Measurements from ENCODE around the gene CDH4.

CDH4 gene

DNA sequence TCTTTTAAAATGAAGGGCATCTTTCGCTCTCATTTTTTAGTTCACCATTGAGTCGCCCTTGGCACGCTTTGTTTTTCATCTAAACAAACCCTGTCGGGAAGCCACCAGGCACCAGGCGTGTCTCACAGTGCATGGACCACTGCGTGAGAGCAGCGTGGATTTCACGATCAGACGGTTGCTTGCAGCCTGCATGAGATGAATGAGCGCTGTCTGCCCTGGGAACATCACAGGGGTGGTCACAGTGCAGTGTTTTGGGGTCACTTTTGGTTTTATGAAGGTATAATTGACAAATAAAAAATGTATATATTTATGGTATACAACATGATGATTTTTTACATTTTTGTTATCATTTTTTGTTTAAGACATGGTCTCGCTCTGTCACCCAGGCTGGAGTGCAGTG is 61.3 kb downstream of the CDH4 start:
- TF ChIP-seq CREB1 (IDR thresholded peaks at IDR 0.05; ENCODE audit: low read depth) (no peak), EP300 (IDR thresholded peaks at IDR 0.05; ENCODE audit: borderline replicate concordance) (no peak), EGR1 (IDR thresholded peaks at IDR 0.05) (no peak)

DNA sequence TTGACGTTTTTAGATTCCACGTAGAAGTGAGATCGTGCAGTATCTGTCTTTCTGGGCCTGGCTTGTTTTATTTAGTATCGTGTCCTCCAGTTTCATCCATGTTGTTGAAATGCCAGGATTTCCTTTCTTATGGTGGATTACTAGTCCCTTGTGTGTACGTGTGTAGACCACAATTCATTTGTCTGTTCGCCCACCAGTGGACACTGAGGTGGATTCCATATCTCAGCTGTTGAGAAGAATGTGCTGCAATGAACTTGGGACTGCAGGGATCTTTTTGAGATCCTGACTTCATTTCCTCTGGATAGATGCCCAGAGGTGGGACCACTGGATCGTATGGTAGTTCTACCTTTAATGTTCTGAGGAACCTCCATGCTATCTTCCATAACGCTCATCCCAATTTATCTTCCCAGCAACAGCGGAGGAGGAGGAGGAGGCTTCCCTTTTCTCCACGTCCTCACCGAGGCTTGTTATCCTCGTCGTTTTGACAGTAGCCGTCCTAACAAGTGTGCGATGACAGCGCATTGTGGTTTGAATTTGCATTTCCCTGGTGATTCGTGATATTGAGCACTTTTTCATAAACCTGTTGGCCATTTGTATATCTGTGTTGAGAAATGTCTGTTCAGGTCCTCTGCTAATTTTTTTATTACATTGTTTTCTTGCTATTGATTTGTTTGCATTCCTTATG is 62.4 kb downstream of the CDH4 start:
- TF ChIP-seq CEBPB (IDR thresholded peaks at IDR 0.05) (no peak), TCF12 (IDR thresholded peaks at IDR 0.05; ENCODE audit: low read depth) (no peak), NFIC (IDR thresholded peaks at IDR 0.05) (no peak), FOXM1 (IDR thresholded peaks at IDR 0.05; ENCODE audit: borderline replicate concordance, low read depth) (no peak), TEAD4 (IDR thresholded peaks at IDR 0.05) (no peak), CREB1 (IDR thresholded peaks at IDR 0.05; ENCODE audit: low read depth) (no peak), EGR1 (IDR thresholded peaks at IDR 0.05) (no peak), ZBTB7A (IDR thresholded peaks at IDR 0.05; ENCODE audit: low read depth) (no peak)
- TF ChIP-seq, protein P1, sequence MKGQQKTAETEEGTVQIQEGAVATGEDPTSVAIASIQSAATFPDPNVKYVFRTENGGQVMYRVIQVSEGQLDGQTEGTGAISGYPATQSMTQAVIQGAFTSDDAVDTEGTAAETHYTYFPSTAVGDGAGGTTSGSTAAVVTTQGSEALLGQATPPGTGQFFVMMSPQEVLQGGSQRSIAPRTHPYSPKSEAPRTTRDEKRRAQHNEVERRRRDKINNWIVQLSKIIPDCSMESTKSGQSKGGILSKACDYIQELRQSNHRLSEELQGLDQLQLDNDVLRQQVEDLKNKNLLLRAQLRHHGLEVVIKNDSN (IDR thresholded peaks at IDR 0.05), result no peak
- TF ChIP-seq, protein P2, sequence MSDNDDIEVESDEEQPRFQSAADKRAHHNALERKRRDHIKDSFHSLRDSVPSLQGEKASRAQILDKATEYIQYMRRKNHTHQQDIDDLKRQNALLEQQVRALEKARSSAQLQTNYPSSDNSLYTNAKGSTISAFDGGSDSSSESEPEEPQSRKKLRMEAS (IDR thresholded peaks at IDR 0.05), result no peak
- TF ChIP-seq, protein P3, sequence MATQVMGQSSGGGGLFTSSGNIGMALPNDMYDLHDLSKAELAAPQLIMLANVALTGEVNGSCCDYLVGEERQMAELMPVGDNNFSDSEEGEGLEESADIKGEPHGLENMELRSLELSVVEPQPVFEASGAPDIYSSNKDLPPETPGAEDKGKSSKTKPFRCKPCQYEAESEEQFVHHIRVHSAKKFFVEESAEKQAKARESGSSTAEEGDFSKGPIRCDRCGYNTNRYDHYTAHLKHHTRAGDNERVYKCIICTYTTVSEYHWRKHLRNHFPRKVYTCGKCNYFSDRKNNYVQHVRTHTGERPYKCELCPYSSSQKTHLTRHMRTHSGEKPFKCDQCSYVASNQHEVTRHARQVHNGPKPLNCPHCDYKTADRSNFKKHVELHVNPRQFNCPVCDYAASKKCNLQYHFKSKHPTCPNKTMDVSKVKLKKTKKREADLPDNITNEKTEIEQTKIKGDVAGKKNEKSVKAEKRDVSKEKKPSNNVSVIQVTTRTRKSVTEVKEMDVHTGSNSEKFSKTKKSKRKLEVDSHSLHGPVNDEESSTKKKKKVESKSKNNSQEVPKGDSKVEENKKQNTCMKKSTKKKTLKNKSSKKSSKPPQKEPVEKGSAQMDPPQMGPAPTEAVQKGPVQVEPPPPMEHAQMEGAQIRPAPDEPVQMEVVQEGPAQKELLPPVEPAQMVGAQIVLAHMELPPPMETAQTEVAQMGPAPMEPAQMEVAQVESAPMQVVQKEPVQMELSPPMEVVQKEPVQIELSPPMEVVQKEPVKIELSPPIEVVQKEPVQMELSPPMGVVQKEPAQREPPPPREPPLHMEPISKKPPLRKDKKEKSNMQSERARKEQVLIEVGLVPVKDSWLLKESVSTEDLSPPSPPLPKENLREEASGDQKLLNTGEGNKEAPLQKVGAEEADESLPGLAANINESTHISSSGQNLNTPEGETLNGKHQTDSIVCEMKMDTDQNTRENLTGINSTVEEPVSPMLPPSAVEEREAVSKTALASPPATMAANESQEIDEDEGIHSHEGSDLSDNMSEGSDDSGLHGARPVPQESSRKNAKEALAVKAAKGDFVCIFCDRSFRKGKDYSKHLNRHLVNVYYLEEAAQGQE (IDR thresholded peaks at IDR 0.05; ENCODE audit: low read depth), result no peak

DNA sequence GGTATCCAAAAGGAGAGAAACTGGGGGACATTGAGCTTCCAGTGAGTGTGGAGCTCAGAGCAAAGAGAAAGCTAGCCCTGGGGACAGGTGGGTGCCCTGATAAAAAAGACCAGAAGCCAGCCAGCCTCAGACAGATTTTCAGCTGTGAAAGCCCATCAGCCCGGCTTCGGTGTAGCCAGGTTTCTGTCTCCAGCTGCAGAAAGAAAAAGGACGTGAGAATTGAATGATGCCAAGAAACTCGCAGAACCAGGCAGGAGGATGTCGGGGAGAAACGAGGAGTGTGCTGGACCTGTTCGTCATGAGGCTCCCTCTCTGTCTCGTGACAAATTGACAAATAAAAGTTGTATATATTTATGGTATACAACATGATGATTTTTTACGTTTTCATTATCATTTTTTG is 63.3 kb downstream of the CDH4 start:
- no peak for TF ChIP-seq EGR1 (IDR thresholded peaks at IDR 0.05)
- no peak for TF ChIP-seq TCF12 (IDR thresholded peaks at IDR 0.05; ENCODE audit: low read depth)
- TF ChIP-seq, protein P3 (IDR thresholded peaks at IDR 0.05; ENCODE audit: low read depth), result no peak
- TF ChIP-seq CEBPB (IDR thresholded peaks at IDR 0.05), result no peak
- TF ChIP-seq TEAD4 (IDR thresholded peaks at IDR 0.05), result no peak
- no peak for TF ChIP-seq CREB1 (IDR thresholded peaks at IDR 0.05; ENCODE audit: low read depth)

DNA sequence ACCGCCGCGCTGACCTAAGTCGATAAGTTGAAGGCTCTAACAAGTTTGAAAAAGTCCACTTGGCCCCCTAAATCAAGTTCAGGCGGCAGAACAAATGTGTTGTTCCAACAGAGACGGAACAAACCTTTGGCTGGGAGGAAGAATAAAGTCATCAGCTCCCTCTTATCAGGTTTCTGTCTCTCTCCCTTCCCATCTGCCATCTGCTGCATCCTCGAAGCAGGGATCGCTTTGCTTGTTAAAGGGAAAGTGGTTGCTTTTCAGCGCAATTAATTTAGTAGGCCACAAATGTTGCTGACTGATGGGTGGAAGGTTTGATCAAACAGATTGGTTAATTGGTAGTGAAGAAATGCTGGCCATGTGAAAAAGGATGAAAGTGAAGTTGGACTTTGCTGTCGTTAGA is 64.3 kb downstream of the CDH4 start:
- TF ChIP-seq YY1 (IDR thresholded peaks at IDR 0.05; ENCODE audit: low read depth) (no peak), EGR1 (IDR thresholded peaks at IDR 0.05) (no peak), TAF1 (IDR thresholded peaks at IDR 0.05; ENCODE audit: low read depth) (no peak), RAD21 (IDR thresholded peaks at IDR 0.05; ENCODE audit: low read depth) (no peak), TEAD4 (IDR thresholded peaks at IDR 0.05) (no peak), NFIC (IDR thresholded peaks at IDR 0.05) (no peak), CREB1 (IDR thresholded peaks at IDR 0.05; ENCODE audit: low read depth) (no peak), ZBTB7A (IDR thresholded peaks at IDR 0.05; ENCODE audit: low read depth) (no peak), CEBPB (IDR thresholded peaks at IDR 0.05) (no peak), TCF12 (IDR thresholded peaks at IDR 0.05; ENCODE audit: low read depth) (no peak), EP300 (IDR thresholded peaks at IDR 0.05; ENCODE audit: borderline replicate concordance) (no peak)
- TF ChIP-seq, protein P2 (IDR thresholded peaks at IDR 0.05), result no peak

DNA sequence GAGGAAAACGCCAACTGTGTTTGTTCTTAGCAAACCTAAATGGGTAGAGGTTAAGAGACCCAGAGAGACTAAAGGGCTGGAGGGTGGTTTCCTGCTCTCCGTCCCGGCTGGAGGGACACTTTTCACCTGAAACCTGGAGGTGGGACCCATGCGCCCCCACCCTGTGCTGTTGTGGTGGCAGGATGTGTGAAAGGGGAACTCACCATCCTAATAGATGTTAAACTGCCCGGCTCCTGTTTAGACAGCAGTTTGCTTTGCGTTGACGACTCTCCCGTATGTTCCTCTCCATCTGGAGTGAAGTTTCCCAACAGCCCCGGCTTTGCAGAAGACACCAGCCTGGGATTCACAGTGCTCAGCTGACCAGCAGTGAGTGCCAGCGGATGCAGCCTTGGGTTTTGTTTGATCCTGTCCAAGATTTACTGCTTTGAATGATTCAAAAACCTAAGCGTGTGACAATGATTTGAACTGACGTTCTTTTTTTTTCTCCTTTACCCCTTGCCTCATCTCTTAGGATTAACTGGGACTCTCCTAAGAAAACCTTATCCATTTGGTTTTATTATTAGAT is 66.0 kb downstream of the CDH4 start:
- TF ChIP-seq ZBTB7A (IDR thresholded peaks at IDR 0.05; ENCODE audit: low read depth), result no peak
- TF ChIP-seq FOXM1 (IDR thresholded peaks at IDR 0.05; ENCODE audit: borderline replicate concordance, low read depth), result no peak
- TF ChIP-seq TAF1 (IDR thresholded peaks at IDR 0.05; ENCODE audit: low read depth), result no peak
- TF ChIP-seq TCF12 (IDR thresholded peaks at IDR 0.05; ENCODE audit: low read depth), result no peak
- TF ChIP-seq RAD21 (IDR thresholded peaks at IDR 0.05; ENCODE audit: low read depth), result no peak
- TF ChIP-seq TEAD4 (IDR thresholded peaks at IDR 0.05), result no peak
- no peak for TF ChIP-seq EGR1 (IDR thresholded peaks at IDR 0.05)
- no peak for TF ChIP-seq CREB1 (IDR thresholded peaks at IDR 0.05; ENCODE audit: low read depth)
- no peak for TF ChIP-seq NFIC (IDR thresholded peaks at IDR 0.05)
- TF ChIP-seq CEBPB (IDR thresholded peaks at IDR 0.05), result no peak
- no peak for TF ChIP-seq YY1 (IDR thresholded peaks at IDR 0.05; ENCODE audit: low read depth)
- TF ChIP-seq EP300 (IDR thresholded peaks at IDR 0.05; ENCODE audit: borderline replicate concordance), result no peak
- TF ChIP-seq, protein P1 (IDR thresholded peaks at IDR 0.05), result no peak
- TF ChIP-seq, protein P2 (IDR thresholded peaks at IDR 0.05), result no peak
- TF ChIP-seq, protein P3 (IDR thresholded peaks at IDR 0.05; ENCODE audit: low read depth), result no peak

All from Ishikawa (cell line).